HG02852 (cell line): ENCODE results near the gene ANKRD29.
"Not testable (repeated sequence)": the region's sequence is repeated elsewhere in the genome, so short reads cannot be mapped to it uniquely, and the experiment has no call there.

Source experiments
- ATAC-seq: cut with Tn5 transposase; IDR thresholded peaks from one replicate; pipeline ENCODE4 v1.9.1; 2021; ENCODE audit warnings: mild to moderate bottlenecking, moderate library complexity; ENCODE audit not compliant: unreplicated experiment

ANKRD29 gene

DNA sequence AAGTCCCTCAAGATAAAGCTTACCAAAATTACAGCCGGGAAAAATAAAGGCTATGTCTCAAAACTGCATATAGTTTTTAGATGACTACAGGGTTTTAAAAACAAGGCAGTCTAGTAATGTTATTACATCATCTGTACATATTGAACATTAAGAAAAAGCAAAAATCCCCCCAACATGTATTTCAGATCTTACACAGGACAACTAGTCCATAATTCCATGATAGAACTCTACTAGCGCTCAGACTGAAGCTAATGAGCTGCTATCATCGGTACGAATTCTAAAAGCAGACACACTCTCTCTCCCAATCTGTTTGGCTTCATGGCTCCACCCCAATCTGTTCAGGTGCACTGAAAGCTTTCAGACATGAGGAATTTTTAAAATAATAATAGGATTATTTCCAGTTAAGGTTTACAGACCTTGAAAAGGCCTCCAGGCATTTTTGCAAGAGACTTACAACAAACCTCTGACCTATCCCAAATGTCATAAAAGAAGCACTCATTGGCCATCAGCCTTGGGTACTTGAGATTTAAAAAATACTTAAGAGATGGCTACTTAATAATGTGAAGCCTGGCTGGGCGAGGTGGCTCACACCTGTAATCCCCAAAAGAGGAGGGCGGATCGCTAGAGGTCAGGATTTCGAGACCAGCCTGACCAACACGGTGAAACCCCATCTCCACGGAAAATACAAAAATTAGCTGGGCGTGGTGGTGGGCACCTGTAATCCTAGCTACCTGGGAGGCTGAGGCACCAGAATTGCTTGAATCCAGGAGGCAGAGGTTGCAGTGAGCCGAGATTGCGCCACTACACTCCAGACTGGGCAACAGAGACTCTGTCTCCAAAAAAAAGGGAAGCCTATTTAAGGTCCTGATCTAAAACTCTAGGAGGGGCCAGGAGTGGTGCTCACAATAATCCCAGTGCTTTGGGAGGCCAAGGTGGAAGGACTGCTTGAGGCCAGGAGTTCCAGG lies 78.4 kb downstream of the ANKRD29 start:
- no peak for ATAC-seq

DNA sequence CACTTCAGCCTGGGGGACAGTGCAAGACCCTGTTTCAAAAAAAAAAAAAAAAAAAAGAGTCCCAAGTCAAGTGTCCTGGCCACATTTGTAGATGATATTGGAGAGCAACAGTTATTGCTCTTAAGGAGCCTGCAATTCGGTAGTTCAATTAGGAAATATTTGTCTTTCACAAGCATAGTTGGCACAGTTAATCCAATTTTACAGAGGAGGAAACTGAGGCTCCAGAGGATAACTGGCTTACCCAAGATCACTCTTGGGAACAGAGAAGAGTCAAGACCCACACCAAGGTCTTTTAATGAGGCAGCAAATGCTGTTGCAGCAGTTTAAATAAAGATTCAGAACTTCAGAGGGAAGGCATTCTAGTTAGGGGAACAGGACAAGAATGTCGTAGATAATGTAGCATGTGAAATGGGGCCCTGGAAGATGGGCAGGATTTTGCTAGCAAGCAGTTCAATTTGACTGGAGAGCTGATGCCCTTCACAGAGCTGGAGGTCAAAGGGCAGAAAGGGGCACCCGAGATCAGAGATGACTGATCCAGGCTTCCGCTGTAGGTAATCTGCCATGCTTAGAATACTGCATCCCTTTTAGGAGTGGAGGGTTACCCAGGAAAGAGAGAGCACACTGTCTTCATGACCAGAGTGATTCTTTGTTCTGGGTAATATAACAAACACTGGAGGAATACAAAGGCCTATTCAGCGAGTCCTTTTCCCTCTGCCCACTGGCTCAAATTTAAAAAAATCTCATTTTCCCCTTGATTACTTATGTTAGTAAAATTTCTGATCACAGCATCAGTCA lies 79.4 kb downstream of the ANKRD29 start:
- no peak for ATAC-seq

DNA sequence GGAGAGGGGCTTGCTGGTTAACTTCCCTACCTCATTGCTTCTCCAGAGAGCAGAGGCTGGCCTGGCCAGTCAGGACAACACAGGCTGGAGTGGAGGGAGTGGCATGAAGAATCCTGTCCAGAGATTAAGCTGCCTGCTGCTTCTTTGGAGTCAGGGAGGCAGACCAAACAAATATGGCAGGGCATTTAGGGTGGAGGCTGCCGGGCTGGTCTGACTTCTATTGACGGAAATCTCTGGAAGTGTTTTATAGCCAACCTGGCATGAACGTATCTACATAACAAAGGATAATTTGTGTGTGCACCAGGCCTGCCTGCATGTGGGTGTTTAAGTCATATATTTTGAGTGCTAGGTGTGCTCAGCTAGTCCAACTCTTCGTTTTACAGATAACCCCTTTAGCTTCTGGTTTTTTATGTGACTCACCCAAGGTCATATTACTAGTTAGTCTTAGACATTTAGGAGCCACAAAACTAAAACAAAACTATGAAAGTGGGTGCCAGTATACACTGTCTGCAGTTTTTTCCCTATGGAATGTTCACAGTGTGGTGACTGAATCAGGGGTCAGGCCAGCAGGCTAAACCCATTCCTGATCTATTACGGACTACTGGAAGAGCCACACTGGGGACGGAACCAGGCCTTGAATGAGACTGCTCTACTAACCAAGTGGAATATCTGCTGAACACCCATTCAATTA lies 81.9 kb downstream of the ANKRD29 start:
- ATAC-seq, result no peak

DNA sequence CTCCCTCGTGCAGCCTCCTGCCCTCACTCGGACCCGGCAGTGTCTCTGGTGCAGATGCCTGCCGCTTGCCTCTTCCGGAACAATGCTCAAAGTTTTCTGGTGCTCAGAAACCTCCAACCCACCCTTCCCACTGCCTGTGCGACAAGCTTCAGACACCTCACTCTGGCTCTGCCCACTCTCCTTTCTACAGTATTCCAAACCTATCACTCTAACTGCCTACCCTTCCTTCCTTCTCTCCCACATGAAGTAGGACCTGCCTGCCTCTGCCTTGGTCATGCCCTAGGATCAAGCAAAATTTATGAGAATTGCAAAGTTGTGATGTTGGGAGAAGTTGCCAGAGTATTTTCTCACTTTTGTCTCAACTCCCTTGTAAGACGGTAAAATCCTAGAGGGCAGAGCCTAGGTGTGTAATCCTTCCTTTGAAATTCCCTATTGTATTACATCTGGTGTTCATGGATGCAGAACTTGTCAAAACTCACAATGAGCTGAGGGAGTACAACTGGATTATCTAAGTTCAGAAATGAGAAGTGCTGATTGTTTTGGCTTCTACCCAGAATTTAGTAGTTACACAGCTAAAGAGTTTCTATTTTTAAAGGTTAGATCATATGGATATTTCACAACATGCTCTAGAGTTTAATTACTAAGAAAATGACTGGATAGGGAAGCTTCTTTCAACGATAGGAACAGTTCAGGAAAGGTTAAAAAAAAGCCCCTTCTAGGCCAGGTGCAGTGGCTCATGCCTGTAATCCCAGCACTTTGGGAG lies 83.6 kb downstream of the ANKRD29 start:
- ATAC-seq, result no peak

DNA sequence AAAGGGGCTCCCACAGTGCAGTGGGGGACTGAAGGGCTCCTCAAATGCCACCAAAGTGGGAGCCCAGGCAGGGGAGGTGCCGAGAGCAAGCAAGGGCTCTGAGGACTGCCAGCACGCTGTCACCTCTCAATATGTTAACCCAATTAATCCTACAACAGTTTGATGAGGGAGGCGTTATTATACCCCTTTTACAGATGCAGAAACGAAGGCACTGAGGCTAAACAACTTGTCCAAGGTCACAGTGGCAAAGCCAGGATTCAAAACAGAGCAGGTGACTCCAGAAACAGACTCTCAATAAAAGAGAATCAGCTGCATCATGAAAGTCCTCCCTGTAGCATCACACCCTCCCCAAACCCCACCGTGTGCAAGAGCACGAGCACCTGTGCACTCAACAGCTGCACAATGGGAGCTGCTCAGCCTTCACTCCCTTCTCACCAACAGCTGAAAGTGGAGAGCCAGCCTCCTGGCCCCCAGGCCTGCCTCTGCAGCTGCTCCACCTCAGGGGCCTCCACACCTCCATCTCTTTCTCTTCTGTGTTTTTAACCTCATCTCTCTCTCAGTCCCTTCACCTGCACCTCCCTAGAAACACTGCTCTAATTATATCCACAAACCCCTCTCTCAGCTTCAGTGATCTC lies 84.5 kb downstream of the ANKRD29 start:
- ATAC-seq, result no peak

DNA sequence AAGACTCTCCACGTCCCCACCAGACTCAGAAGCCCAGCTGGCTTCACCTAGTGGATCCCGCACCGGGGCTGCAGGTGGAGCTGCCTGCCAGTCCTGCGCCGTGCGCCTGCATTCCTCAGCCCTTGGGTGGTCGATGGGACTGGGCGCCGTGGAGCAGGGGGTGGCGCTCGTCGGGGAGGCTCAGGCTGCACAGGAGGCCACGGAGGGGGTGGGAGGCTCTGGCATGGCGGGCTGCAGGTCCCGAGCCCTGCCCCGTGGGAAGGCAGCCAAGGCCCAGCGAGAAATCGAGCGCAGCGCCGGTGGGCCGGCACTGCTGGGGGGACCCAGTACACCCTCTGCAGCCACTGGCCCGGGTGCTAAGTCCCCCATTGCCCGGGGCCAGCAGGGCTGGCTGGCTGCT lies 85.2 kb downstream of the ANKRD29 start:
- ATAC-seq, result not testable (repeated sequence)

DNA sequence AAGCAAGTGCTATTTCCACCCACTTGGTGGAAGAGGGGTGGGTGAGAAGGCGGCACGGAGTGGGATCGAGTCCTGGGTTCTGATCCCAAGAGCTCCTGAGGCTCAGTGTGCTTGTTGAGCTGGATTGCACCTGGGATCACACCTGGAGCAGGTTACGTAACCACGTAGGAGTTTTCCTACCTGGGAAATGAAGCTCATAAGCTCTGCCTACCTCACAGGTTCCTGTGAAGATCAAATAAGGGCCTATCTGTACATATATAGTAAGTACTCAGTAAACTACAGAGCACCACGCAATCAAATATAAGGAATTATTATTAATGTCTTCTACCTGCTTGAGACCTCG lies 87.4 kb downstream of the ANKRD29 start:
- no peak for ATAC-seq

DNA sequence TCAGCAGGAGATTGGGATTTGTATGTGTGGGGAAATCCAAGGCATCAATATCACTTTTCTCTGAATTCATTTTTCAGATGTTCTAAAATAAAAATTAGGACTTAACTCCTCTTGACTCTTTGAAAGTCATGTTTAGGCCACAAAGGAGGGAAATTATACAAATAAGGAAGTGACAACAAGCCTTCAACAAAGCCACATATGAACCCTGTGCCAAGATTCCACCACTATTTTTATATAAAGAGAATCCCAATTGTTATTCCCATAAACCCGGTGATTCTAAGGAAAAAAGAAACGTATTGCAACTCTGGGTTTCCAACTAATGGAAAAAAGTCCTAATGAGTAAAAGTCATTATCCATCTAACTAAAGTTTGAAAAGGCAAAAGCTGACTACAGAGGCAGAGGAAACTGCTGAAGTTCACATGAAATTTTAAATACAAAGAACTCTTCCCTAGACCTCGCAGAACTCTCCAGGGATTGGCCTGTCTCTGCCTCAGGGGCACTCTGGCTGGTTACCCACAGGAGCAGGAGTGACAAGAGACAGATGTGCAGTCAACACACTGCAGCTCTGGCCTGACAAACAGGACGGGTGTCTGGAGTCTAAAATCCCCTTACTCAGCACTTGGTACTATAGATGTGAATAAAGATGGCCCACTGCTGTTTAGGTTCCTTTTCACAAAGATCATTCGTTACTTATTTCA lies 88.0 kb downstream of the ANKRD29 start:
- ATAC-seq, result no peak

DNA sequence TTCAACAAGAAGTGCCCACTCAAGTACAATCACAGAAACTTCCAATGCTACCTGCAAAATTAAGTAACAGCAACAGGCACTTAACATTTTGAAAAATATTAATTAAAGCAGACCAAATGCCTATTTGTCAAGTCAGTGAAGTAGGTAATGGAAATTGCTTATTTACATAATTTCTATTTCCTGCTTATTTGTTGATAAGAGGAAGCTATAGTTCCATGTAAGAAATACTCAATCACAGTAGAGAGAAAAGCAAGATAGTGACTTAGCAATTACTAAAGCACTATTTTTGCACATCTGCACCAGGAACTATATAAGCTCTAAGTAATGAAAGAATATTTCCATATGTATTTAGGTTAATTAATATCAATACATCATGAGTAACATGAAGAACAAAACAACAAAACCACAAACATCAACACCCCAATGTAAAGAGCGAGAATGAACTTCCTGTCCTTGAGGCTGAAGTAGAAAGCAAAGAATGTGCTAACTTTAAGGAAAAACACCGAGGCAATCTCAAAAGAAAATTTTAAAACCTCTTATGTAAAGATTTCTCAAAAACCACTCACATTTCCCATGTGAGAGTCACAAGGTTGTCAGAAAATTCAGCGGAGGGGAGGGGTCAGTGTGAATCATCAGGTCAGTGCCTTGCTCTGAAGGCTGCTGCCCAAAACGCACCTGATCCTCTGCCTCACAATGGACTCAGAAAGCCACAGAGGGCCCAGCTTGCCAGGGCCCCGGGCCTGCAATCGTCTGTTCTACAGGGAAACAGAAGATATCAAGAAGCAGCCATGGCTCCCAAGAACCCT lies 88.9 kb downstream of the ANKRD29 start:
- no peak for ATAC-seq

DNA sequence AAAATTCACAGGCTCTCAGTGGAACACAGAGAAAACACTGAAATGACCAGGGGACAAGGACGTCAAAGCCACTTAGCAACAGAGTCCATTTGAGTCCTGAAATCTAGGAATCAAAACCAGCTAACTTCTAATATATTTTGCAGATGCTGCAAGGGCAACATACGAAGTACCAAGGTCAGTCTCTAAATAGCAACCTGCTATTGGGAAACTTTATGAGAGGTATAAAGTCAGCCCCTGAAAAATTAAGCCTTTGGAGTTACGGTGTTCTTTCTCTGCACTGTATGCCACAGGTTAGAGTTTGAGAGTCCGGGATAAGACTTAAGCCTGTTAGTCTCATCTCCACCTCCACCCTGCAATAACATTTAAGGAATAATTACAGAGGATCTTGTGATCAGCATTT lies 89.7 kb downstream of the ANKRD29 start:
- no peak for ATAC-seq

DNA sequence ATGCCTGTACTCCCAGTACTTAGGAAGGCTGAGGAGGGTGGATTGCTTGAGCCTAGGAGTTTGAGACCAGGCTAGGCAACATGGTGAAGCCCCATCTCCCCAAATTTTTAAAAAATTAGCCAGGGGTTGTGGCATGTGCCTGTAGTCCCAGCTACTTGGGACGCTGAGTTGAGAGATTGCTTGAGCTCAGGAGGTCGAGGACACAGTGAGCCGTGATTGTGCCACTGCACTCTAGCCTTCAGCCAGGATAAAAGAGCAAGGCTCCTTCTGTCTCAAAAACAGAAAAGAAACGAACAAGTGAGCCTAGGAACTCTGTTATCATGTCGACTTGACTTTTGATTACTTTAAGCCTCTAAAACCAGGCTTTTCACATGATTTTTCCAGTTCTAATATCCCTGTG lies 90.1 kb downstream of the ANKRD29 start:
- no peak for ATAC-seq

DNA sequence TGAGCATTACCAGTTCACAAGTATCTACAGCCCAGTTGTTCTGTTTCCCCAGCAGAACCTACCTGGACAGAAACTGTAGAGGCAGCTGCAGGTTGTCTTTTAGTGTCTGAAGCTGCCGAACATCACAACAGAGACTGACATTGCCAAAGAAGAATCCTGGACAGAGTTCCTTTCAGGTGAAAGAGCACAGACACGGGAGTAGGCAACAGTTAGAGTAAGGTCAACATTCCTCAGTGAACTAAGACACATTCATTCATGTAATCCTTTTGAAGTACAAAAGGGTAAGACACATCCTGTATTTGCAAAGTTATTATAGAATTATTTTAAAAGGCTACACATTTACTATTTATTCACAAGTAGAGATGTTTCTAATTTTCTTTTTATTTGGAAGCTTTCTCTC lies 90.7 kb downstream of the ANKRD29 start:
- ATAC-seq, result no peak

DNA sequence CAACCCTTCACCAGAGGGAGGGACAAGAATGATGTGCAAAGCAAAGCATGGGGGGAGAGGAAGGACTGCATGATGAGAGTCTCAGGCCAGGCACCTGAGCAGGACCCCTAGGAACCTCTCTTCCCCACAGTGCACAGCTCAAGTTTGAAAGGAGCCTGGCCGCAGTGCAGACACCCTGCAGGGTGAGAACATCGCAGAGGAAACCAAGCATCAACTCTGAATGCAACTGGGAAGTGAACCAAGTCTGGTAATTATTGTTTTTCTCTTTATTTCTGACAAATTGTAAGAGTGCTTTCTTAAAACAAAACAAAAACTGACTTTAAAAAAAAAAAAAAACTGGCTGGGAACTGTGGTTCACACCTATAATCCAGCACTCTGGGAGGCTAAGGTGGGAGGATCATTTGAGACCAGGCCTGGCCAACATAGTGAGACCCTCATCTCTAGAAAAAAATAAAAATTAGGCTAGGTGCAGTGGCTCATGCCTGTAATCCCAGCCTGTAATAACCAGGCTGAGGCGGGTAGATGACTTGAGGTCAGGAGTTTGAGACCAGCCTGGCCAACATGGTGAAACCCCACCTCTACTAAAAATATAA lies 91.7 kb downstream of the ANKRD29 start:
- no peak for ATAC-seq

DNA sequence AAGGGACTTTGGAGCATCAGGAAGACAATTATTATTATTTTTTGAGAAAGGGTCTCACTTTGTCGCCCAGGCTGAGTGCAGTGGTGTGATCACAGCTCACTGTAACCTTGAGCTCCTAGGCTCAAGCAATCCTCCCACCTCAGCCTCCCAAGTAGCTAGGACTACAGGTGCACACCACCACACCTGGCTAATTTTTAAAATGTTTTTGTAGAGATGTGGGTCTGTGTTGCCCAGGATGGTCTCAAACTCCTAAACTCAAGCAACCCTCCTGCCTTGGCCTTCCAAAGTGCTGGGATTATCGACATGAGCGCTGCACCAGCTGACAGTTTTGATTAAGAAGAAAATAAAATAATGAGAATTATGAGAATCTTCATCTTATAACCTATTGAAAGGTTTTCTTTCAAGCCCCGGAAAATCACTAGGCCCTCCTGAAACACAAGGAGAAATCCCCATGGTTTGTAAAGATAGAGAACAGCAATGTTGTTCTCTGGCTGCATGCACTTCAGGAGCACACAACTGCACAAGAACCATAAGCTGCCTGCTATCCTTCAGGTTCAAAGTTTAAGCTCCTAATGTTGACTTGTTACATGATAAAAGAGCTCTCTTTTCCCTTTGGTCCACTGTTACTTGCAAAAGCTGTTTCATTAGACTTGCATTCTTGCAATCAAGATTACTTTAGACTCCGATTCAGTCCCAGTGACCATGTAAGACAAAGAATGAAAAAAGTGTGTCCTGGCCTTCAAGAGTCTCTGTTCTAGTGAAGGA lies 93.2 kb downstream of the ANKRD29 start:
- no peak for ATAC-seq

DNA sequence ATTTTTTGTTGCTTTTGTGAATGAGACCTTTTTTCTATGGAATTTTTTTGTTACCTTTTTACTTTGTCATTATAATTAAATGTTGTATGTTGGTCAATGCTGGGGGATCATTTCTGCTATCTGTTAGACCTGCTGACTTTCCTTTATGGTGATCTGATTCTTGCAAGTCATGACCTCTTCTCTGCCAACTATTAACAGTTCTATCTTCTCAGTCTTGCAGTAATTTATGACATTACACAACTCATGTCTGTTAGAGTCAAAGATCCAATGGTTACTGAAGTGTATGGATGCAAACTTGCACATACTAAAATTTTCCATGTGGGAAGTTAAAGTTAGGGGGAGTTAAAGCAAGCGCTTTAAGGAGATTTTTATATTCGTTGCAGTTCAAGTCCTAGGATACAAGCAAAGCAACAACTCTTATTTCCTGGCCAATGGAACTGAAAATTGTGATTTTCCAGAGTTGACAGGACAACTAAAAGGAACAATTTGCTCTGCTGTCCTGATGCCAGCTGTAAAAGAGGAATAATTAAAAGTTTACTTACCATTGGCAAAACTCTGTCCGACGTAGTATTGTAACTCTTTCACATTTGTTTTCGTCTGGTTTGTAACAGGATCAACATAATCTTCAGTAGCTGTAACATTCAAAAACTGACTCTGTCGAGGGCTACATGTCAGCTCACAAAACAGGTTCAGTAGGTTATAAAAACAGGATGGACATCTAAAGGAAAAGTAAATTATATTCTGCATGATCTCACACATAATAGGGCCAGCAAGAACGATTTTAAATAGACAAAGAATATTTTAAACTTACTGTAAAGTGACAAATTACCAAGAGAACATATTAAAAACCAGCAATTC lies 94.2 kb downstream of the ANKRD29 start:
- ATAC-seq, result no peak

DNA sequence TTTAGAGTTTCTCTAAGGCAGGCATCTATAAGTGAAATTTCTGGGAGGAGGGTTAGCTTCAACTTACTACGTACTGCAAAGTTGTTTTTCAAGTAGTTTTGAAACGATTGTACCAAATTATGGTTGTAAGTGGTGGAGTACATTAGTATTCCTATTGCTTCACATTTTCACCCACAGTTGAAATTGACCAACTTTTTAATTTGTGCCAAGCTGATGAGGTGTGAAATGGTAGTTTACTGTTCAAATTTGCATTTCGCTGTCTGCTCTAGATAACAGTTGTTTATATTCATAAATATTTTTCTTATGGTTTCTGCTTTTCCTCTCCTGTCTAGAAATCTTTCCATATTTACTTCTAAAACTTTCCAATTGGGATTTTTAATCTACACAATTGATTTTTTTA lies 95.0 kb downstream of the ANKRD29 start:
- no peak for ATAC-seq
